Stimulated activated naive CD8-positive, alpha-beta T cell treated with anti-CD3 and anti-CD28 coated beads, Interleukin-15, Interleukin-2, amounts not matched to agents 100 U/mL and 50 U/mL, for 24 hours (primary cell): ENCODE measurements around the gene AAMP.

Experiments used
- ATAC-seq: fragments of 150-1000 bp; cut with Tn5 transposase; one replicate; pipeline ENCODE4 v1.10.0; 2021
- DNase-seq: peaks from one replicate; pipeline ENCODE4 v3.0.0; 2021

Gene AAMP

GRCh38 chr2:218293715-218294429, 23.9 kb upstream of the AAMP start:
- ATAC-seq (no peak), DNase-seq (no peak)

GRCh38 chr2:218292048-218293014, 22.4 kb upstream of the AAMP start, which contains the start of gene TMBIM1:
Gene TMBIM1, minus strand, starts transcription at chr2:218292503. Its CDS starts 10,362 bp downstream, at chr2:218282141.
- ATAC-seq (peak; percentile 89), DNase-seq (peak; percentile 86)

- DNase-seq (no peak), ATAC-seq (no peak)
Measured at GRCh38 chr2:218291318-218292047, 21.5 kb upstream of the AAMP start.

- ATAC-seq (peak; percentile 13), DNase-seq (peak; percentile 60)
Measured at GRCh38 chr2:218290316-218291261, 20.7 kb upstream of the AAMP start.

GRCh38 chr2:218289639-218290315, 19.8 kb upstream of the AAMP start:
- ATAC-seq (no peak), DNase-seq (no peak)

GRCh38 chr2:218286570-218287459, 16.9 kb upstream of the AAMP start:
- ATAC-seq = peak; percentile 80
- peak; percentile 85 for DNase-seq

GRCh38 chr2:218285604-218286003, 15.7 kb upstream of the AAMP start:
- no peak for DNase-seq
- ATAC-seq = no peak

GRCh38 chr2:218284106-218284811, 14.3 kb upstream of the AAMP start:
- peak; percentile 55 for ATAC-seq
- peak; percentile 68 for DNase-seq

GRCh38 chr2:218282173-218282991, 12.4 kb upstream of the AAMP start:
- no peak for ATAC-seq
- DNase-seq = no peak

GRCh38 chr2:218281449-218281848, 11.5 kb upstream of the AAMP start:
- no peak for ATAC-seq
- no peak for DNase-seq

- ATAC-seq (no peak), DNase-seq (no peak)
Measured at GRCh38 chr2:218280260-218280870, 10.4 kb upstream of the AAMP start.

- DNase-seq (no peak), ATAC-seq (no peak)
Measured at GRCh38 chr2:218278531-218279360, 8.8 kb upstream of the AAMP start.

GRCh38 chr2:218277921-218278320, 8.0 kb upstream of the AAMP start:
- DNase-seq = no peak
- no peak for ATAC-seq

- no peak for DNase-seq
Measured at GRCh38 chr2:218276986-218277755, 7.2 kb upstream of the AAMP start.

GRCh38 chr2:218275371-218276072, 5.6 kb upstream of the AAMP start:
- DNase-seq (no peak), ATAC-seq (no peak)

More at GRCh38 chr2:218276986-218277755, 7.2 kb upstream of the AAMP start:
- ATAC-seq = no peak
